ENCODE measurements around the gene GRK2.

GRCh38 chr11:67317205-67317887 lies 51.1 kb downstream of the GRK2 start:
- TF ChIP-seq EZH2 (IDR thresholded peaks at IDR 0.05; ENCODE audit: borderline replicate concordance, low read length), result no peak
- peak; percentile 82 to 94 for TF ChIP-seq CTCF (conservative IDR thresholded peaks at IDR 0.05 in 1 of 2, IDR thresholded peaks at IDR 0.05 in 1 of 2; ENCODE audit: extremely low read depth in 1 of 2, insufficient read depth in 1 of 2, low read depth in 1 of 2, low read length in 2 of 2)

Data from mammary epithelial cell (primary cell).